Adipose tissue (tissue), 3 donors: ENCODE results near the gene AGBL4. TPM values are rescaled to one million over a fixed set of nuclear protein-coding genes. Genes with fewer than 3 reads are reported as not detected.

Experiments used
- H3K27ac ChIP-seq: one replicate; pipeline ENCODE4 v1.5.1; 2013; ENCODE audit warnings: low read depth, low read length
- WGBS, 3 donors: extraction: QIAGEN DNeasy Blood & Tissue Kit; methylation state at CpG; one replicate each; pipeline ENCODE4 v1.1.7; 2013; 5-methylcytosine and 5-hydroxymethylcytosine counted together
- polyA plus RNA-seq, 3 donors: library from polyadenylated mRNA; stranded (reverse); fragments of 200-250 nt; gene quantifications; one replicate each; pipeline ENCODE4 v1.2.3, GENCODE V29; 2013
- donor health status: healthy with polysubstance abuse.
- donor health status: Bipolar disorder and iron deficiency.
- donor health status: healthy.

The AGBL4 gene
- polyA plus RNA-seq, 3 donors = 0.06 to 0.51 TPM; not detected in 1

- 88 to 89% (median 89%) methylated on average over 5 of the region's 5 CpGs for WGBS, 3 donors
- no peak overlapping the region for H3K27ac ChIP-seq
Measured at GRCh38 chr1:48595613-48596012, 1428.1 kb downstream of the AGBL4 start.

- no peak overlapping the region for H3K27ac ChIP-seq
- WGBS, 3 donors = 55 to 70% (median 67%) methylated on average over 1 of the region's 1 CpG
Measured at GRCh38 chr1:48592330-48592729, 1431.4 kb downstream of the AGBL4 start.

- no peak overlapping the region for H3K27ac ChIP-seq
- WGBS, 3 donors = 57 to 86% (median 79%) methylated on average over 4 of the region's 4 CpGs
Measured at GRCh38 chr1:48591181-48591580, 1432.6 kb downstream of the AGBL4 start.

GRCh38 chr1:48588061-48588460 is 1435.7 kb downstream of the AGBL4 start:
- no peak overlapping the region for H3K27ac ChIP-seq

GRCh38 chr1:48582408-48582807 is 1441.3 kb downstream of the AGBL4 start:
- no peak overlapping the region for H3K27ac ChIP-seq
- WGBS, 3 donors = 67 to 95% (median 94%) methylated on average over 3 of the region's 3 CpGs

- 6 to 26% (median 21%) methylated on average over 2 of the region's 2 CpGs for WGBS, 3 donors
- no peak overlapping the region for H3K27ac ChIP-seq
Measured at GRCh38 chr1:48581270-48581669, 1442.5 kb downstream of the AGBL4 start.

- WGBS, 3 donors = 60 to 73% (median 69%) methylated on average over 2 of the region's 2 CpGs
- H3K27ac ChIP-seq = no peak overlapping the region
Measured at GRCh38 chr1:48576565-48576964, 1447.2 kb downstream of the AGBL4 start.

GRCh38 chr1:48572646-48573258 is 1451.0 kb downstream of the AGBL4 start:
- H3K27ac ChIP-seq = no peak overlapping the region

GRCh38 chr1:48572134-48572533 is 1451.6 kb downstream of the AGBL4 start:
- H3K27ac ChIP-seq = no peak overlapping the region
- 65 to 87% (median 79%) methylated on average over 4 of the region's 4 CpGs for WGBS, 3 donors

More at GRCh38 chr1:48572646-48573258, 1451.0 kb downstream of the AGBL4 start:
- 47 to 57% (median 53%) methylated on average over 7 of the region's 7 CpGs for whole genome bisulfite sequencing, 3 donors

- H3K27ac ChIP-seq = no peak overlapping the region
Measured at GRCh38 chr1:48571303-48571987, 1452.3 kb downstream of the AGBL4 start.

GRCh38 chr1:48570568-48570967 is 1453.2 kb downstream of the AGBL4 start:
- 65 to 75% (median 72%) methylated on average over 7 of the region's 7 CpGs for WGBS, 3 donors
- no peak overlapping the region for H3K27ac ChIP-seq

More at GRCh38 chr1:48571303-48571987, 1452.3 kb downstream of the AGBL4 start:
- 38 to 79% (median 77%) methylated on average over 3 of the region's 3 CpGs for WGBS, 3 donors

GRCh38 chr1:48568501-48568900 is 1455.3 kb downstream of the AGBL4 start:
- WGBS, 3 donors = 76 to 83% (median 79%) methylated on average over 2 of the region's 2 CpGs
- no peak overlapping the region for H3K27ac ChIP-seq

- WGBS, 3 donors = 90 to 92% (median 92%) methylated on average over 2 of the region's 2 CpGs
- H3K27ac ChIP-seq = no peak overlapping the region
Measured at GRCh38 chr1:48566492-48566891, 1457.3 kb downstream of the AGBL4 start.

- 72 to 88% (median 84%) methylated on average over 1 of the region's 1 CpG for WGBS, 3 donors
- H3K27ac ChIP-seq = no peak overlapping the region
Measured at GRCh38 chr1:48563021-48563420, 1460.7 kb downstream of the AGBL4 start.

- 96 to 100% (median 100%) methylated on average over 1 of the region's 1 CpG for WGBS, 3 donors
- no peak overlapping the region for H3K27ac ChIP-seq
Measured at GRCh38 chr1:48561444-48561843, 1462.3 kb downstream of the AGBL4 start.

- no peak overlapping the region for H3K27ac ChIP-seq
Measured at GRCh38 chr1:48560577-48560976, 1463.2 kb downstream of the AGBL4 start.

GRCh38 chr1:48560116-48560515 is 1463.6 kb downstream of the AGBL4 start:
- WGBS, 3 donors = 82 to 97% (median 94%) methylated on average over 1 of the region's 1 CpG
- H3K27ac ChIP-seq = no peak overlapping the region

- H3K27ac ChIP-seq = no peak overlapping the region
- WGBS, 3 donors = 73 to 88% (median 85%) methylated on average over 2 of the region's 2 CpGs
Measured at GRCh38 chr1:48558366-48558765, 1465.4 kb downstream of the AGBL4 start.

GRCh38 chr1:48556186-48556850 is 1467.4 kb downstream of the AGBL4 start:
- 72 to 78% (median 73%) methylated on average over 5 of the region's 5 CpGs for WGBS, 3 donors

GRCh38 chr1:48555271-48555670 is 1468.5 kb downstream of the AGBL4 start:
- no peak overlapping the region for H3K27ac ChIP-seq
- 70 to 93% (median 91%) methylated on average over 2 of the region's 2 CpGs for WGBS, 3 donors

More at GRCh38 chr1:48556186-48556850, 1467.4 kb downstream of the AGBL4 start:
- H3K27ac ChIP-seq = no peak overlapping the region
